Activated T-cell treated with anti-CD3 and anti-CD28 coated beads, Interleukin-2, amount 50 U/mL, for 4 hours (primary cell): ENCODE data around the gene TUT4. TPM values are rescaled to one million over a fixed set of nuclear protein-coding genes. Genes with fewer than 3 reads are reported as not detected.

Experiments
- ATAC-seq, 2 donors: fragments of 200-7000 bp; cut with Tn5 transposase; one replicate each; pipeline ENCODE4 v1.10.0; 2021
- DNase-seq: peaks from one replicate; pipeline ENCODE4 v3.0.0-alpha.2; 2020
- H3K27me3 Mint-ChIP-seq: one replicate; pipeline ENCODE4 v1.8.0; 2021; ENCODE audit warnings: low read depth, mixed read lengths
- H3K36me3 Mint-ChIP-seq: one replicate; pipeline ENCODE4 v1.8.0; 2022; ENCODE audit warnings: mixed read lengths; ENCODE audit not compliant: insufficient read depth
- H3K4me1 Mint-ChIP-seq: one replicate; pipeline ENCODE4 v1.8.0; 2021; ENCODE audit warnings: low read depth, mixed read lengths
- H3K4me3 Mint-ChIP-seq: one replicate; pipeline ENCODE4 v1.8.0; 2021; ENCODE audit warnings: mild to moderate bottlenecking, moderate library complexity, mixed read lengths
- H3K9me3 Mint-ChIP-seq: one replicate; pipeline ENCODE4 v1.8.0; 2021; ENCODE audit warnings: mixed read lengths
- total RNA-seq, 3 donors: library from RNA; stranded (reverse); gene quantifications; one replicate each; pipeline ENCODE4 v1.2.1, GENCODE V29; 2021

Gene TUT4
- total RNA-seq, 3 donors from 2014 or later: 36.7 to 37.7 (median 36.8) TPM

- H3K27me3 Mint-ChIP-seq: no peaks in the 10 kb centered on the region
- H3K36me3 Mint-ChIP-seq: no peaks in the 10 kb centered on the region
- DNase-seq (no peak), ATAC-seq (no peak)
- peaks cover 24% of the 10 kb centered on the region for H3K4me1 Mint-ChIP-seq
- no peaks in the 10 kb centered on the region for H3K9me3 Mint-ChIP-seq
- H3K4me3 Mint-ChIP-seq: peak overlapping the region; percentile 66
Measured at GRCh38 chr1:52554267-52554640, 1.4 kb upstream of the TUT4 start.

GRCh38 chr1:52553362-52554266 is 722 bp upstream of the TUT4 start:
- DNase-seq (peak; percentile 88), ATAC-seq (peak; percentile 85)
- Mint-ChIP-seq H3K9me3 (no peaks in the 10 kb centered on the region), H3K4me1 (peaks cover 30% of the 10 kb centered on the region), H3K36me3 (no peaks in the 10 kb centered on the region), H3K27me3 (no peaks in the 10 kb centered on the region), H3K4me3 (peak overlapping the region; percentile 66)

GRCh38 chr1:52552236-52552504 is 722 bp downstream of the TUT4 start:
- H3K9me3 Mint-ChIP-seq: no peaks in the 10 kb centered on the region
- peak; percentile 28 to 41 for ATAC-seq
- peak; percentile 57 for DNase-seq
- H3K27me3 Mint-ChIP-seq: no peaks in the 10 kb centered on the region
- H3K36me3 Mint-ChIP-seq: no peaks in the 10 kb centered on the region
- peaks cover 36% of the 10 kb centered on the region for H3K4me1 Mint-ChIP-seq
- no peak overlapping the region for H3K4me3 Mint-ChIP-seq

DNA sequence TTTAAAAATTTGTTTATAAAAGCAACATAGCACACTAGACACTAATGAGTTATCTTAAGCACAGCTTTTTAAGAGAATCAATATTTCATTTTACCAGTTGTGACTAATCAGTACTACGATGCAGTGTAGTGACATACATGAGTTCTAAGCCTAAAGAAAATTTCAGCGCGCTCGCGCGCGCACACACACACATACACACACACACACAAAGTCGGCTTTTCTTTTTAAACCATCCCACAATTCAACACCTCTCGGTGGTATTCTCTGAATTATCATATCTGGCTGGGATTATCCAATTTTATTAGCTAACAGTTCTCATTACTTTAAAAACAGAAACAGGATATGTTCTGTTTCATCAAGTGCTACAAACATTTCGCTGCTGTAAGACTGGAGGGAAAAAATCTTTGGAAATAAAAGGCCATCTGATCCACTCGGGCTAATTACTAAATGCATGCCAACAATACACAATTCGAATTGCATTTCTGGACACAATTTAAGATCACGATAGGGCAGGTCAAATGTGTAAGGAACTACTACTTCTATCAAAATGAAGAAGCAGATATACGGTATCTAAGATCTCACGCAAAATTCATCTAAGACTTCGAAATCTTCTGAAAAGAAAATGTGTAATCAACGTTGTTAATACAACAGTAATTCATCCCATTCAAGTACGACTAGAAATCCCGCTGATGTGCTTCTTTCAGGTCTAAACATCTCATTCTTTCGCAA is 1.2 kb downstream of the TUT4 start:
- Mint-ChIP-seq H3K36me3 (no peaks in the 10 kb centered on the region), H3K27me3 (no peaks in the 10 kb centered on the region), H3K4me3 (no peak overlapping the region), H3K9me3 (no peaks in the 10 kb centered on the region), H3K4me1 (peaks cover 40% of the 10 kb centered on the region)
- peak; percentile 30 for DNase-seq
- ATAC-seq: no peak

- H3K36me3 Mint-ChIP-seq: peaks cover 4% of the 10 kb centered on the region
- H3K9me3 Mint-ChIP-seq: no peaks in the 10 kb centered on the region
- ATAC-seq (no peak), DNase-seq (no peak)
- peak overlapping the region; percentile 48 for H3K4me3 Mint-ChIP-seq
- no peaks in the 10 kb centered on the region for H3K27me3 Mint-ChIP-seq
- peaks cover 44% of the 10 kb centered on the region for H3K4me1 Mint-ChIP-seq
Measured at GRCh38 chr1:52550447-52550846, 2.4 kb downstream of the TUT4 start.

DNA sequence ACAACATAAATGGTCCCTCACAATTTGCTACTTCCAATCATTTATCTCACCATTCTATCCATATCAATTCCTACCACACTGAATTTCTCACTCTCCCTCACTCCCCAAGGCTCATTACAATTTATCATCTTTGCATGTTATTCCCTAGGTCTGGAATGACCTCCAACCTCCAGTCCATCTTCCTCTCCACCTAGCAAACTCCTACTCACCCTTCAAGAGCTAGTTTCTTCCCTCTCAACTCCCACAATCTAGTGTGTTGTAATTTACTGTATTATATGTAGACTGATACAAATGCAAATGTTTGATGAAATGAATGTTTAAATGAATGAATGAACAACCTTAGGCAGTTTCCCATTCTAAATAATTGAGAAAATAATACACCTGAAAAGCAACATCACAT is 3.6 kb downstream of the TUT4 start:
- DNase-seq: no peak
- no peak for ATAC-seq
- H3K4me1 Mint-ChIP-seq: peaks cover 41% of the 10 kb centered on the region

DNA sequence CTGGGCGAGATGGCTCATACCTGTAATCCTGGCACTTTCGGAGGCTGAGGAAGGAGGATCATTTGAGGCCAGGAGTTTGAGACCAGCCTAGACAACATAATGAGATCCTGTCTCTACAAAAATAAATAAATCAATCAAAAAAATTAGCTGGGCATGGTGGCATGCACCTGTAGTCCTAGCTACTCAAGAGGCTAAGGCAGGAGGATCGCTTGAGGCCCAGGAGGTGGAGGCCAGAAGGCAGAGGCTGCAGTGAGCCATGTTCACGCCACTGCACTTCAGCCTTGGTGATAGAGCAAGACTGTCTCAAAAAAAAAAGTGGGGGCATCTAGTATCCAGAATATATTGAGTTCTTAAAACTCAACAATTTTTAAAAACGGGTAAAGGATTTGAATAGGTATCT is 6.0 kb downstream of the TUT4 start:
- H3K4me1 Mint-ChIP-seq: peaks cover 40% of the 10 kb centered on the region
- H3K27me3 Mint-ChIP-seq: no peaks in the 10 kb centered on the region
- H3K4me3 Mint-ChIP-seq: no peak overlapping the region
- DNase-seq (no peak), ATAC-seq (no peak)
- peaks cover 14% of the 10 kb centered on the region for H3K36me3 Mint-ChIP-seq
- H3K9me3 Mint-ChIP-seq: peaks cover 10% of the 10 kb centered on the region

More for the DNA sequence above, 3.6 kb downstream of the TUT4 start:
- H3K4me3 Mint-ChIP-seq: no peak overlapping the region
- H3K36me3 Mint-ChIP-seq: peaks cover 7% of the 10 kb centered on the region
- peaks cover 2% of the 10 kb centered on the region for H3K9me3 Mint-ChIP-seq
- H3K27me3 Mint-ChIP-seq: no peaks in the 10 kb centered on the region

DNA sequence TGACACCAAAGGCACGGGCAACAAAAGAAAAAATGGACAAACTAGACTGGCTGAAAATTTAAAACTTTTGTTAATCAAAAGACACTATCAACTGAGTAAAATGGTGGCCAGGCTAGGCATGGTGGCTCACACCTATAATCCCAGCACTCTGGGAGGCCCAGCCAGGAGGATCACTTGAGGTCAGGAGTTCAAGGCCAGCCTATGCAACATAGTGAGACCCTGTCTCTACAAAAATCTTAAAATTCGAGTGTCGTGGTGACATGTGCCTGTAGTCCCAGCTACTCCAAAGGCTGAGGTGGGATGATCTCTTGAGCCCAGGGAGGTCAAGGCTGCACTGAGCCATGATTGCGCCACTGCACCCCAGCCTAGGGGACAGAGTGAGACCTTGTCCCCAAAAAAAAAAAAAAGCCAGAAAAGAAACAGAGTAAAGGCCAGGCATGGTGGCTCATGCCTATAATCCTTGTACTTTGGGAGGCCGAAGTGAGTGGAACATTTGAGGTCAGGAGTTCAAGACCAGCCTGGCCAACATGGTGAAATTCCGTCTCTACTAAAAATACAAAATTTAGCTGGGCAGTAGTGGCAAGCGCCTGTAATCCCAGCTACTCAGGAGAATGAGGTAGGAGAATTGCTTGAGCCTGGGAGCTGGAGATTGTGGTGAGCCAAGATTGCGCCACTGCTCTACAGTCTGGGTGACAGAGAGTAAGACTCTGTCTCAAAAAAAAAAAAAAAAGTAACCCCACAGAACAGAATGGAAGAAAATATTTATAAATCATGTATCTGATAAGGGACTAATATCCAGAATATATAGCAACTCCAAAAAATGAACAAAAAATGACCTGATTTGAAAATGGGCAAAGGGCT is 8.0 kb downstream of the TUT4 start:
- no peak for ATAC-seq
- Mint-ChIP-seq H3K4me3 (no peak overlapping the region), H3K4me1 (peaks cover 30% of the 10 kb centered on the region), H3K9me3 (peaks cover 15% of the 10 kb centered on the region), H3K27me3 (no peaks in the 10 kb centered on the region), H3K36me3 (peaks cover 20% of the 10 kb centered on the region)
- DNase-seq: no peak

DNA sequence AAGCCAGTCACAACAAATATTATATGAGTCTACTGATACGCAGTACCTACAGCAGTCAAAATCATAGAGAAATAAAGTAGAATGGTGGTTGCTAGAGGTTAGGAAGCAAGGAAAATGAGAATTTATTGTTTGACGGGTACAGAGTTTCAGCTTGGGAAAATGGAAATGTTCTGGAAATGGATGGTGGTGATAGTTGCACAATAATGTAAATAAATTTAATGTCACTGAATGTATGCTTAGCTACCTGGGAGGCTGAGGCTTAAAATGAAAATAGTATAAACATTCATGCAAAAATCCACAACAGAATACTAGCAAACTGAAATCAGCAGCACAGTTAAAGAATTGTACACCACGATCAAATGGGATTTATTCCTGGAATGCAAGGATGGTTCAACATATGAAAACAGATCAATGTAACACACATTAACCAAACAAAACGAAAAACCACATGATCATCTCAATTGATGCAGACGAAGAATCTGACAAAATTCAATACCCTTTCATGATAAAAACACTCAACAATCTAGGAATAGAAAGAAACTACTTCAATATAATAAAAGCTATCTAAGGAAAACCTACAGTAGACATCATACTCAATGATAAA is 10.7 kb downstream of the TUT4 start:
- H3K4me3 Mint-ChIP-seq: no peak overlapping the region
- no peak for DNase-seq
- peaks cover 24% of the 10 kb centered on the region for H3K4me1 Mint-ChIP-seq
- H3K9me3 Mint-ChIP-seq: peaks cover 15% of the 10 kb centered on the region
- H3K36me3 Mint-ChIP-seq: peaks cover 29% of the 10 kb centered on the region
- ATAC-seq: no peak
- no peaks in the 10 kb centered on the region for H3K27me3 Mint-ChIP-seq

- Mint-ChIP-seq H3K27me3 (no peaks in the 10 kb centered on the region), H3K4me3 (no peak overlapping the region), H3K36me3 (peaks cover 26% of the 10 kb centered on the region), H3K4me1 (peaks cover 57% of the 10 kb centered on the region), H3K9me3 (peaks cover 9% of the 10 kb centered on the region)
- DNase-seq (no peak), ATAC-seq (no peak)
Measured at GRCh38 chr1:52534928-52535764, 17.7 kb downstream of the TUT4 start.

GRCh38 chr1:52533713-52534112 is 19.2 kb downstream of the TUT4 start:
- Mint-ChIP-seq H3K4me1 (peaks cover 55% of the 10 kb centered on the region), H3K36me3 (peaks cover 21% of the 10 kb centered on the region), H3K27me3 (no peaks in the 10 kb centered on the region), H3K4me3 (no peak overlapping the region), H3K9me3 (peaks cover 9% of the 10 kb centered on the region)
- ATAC-seq (no peak), DNase-seq (no peak)

- peaks cover 9% of the 10 kb centered on the region for H3K9me3 Mint-ChIP-seq
Measured at GRCh38 chr1:52532731-52533327, 20.1 kb downstream of the TUT4 start.

GRCh38 chr1:52532247-52532646 is 20.6 kb downstream of the TUT4 start:
- H3K9me3 Mint-ChIP-seq: peaks cover 9% of the 10 kb centered on the region
- peaks cover 20% of the 10 kb centered on the region for H3K36me3 Mint-ChIP-seq
- ATAC-seq (no peak), DNase-seq (no peak)
- H3K4me3 Mint-ChIP-seq: no peak overlapping the region
- no peaks in the 10 kb centered on the region for H3K27me3 Mint-ChIP-seq
- H3K4me1 Mint-ChIP-seq: peaks cover 50% of the 10 kb centered on the region

More at GRCh38 chr1:52532731-52533327, 20.1 kb downstream of the TUT4 start:
- DNase-seq (no peak), ATAC-seq (no peak)
- H3K27me3 Mint-ChIP-seq: no peaks in the 10 kb centered on the region
- no peak overlapping the region for H3K4me3 Mint-ChIP-seq
- H3K4me1 Mint-ChIP-seq: peaks cover 54% of the 10 kb centered on the region
- H3K36me3 Mint-ChIP-seq: peaks cover 24% of the 10 kb centered on the region
